Stimulated activated CD4-positive, alpha-beta T cell treated with anti-CD3 and anti-CD28 coated beads, Interleukin-2, amount 100 ng/mL, for 4 hours (primary cell): ENCODE results near the gene FADS6.
"Not testable (repeated sequence)": the region's sequence is repeated elsewhere in the genome, so short reads cannot be mapped to it uniquely, and the experiment has no call there.

ENCODE experiments used
- DNase-seq: peaks from one replicate; pipeline ENCODE4 v3.0.0-alpha.2; 2020; ENCODE audit warnings: low read depth

Gene FADS6

DNA sequence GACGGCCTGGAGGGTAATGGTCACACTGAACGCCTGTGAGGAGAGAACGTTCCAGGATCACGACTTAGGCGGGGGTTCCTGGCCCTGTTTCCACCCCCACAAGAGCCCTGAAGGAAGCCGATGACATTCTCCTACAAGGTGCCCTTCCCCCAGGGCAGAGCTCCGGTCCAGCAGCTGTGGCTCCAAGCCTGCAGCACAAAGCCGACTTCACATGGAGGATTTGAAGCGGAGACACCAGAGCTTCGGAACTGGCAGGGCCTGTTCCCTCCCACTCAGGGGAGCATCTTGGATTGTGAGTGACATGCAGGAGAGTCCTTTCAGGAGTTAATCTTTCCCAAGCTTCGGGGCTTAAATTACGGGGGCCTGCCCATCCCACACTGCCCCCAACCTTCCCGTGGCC lies 5.0 kb downstream of the FADS6 start:
- no peak for DNase-seq

DNA sequence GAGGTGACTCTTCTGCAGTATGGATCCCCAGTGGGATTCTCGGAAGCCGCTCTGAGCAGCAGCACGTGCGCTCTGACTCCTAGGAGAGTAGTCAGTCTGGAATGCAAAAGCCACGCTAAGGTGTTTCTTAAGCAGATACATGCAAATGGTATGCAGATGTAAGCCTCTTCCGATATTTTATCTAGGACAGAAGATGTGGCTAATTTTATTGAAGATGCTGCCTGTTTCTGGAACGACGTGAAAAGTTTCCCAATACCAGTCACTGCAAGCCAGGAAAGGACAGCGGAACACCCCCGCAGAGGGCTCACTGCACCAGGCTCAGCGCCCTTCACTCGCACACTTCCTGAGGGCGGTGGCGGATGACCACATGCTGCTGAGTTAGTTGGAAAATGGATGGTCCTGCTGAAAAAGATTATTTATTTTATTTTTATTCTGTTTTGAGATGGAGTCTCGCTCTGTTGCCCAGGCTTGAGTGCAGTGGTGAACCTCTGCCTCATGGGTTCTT lies 10.1 kb downstream of the FADS6 start:
- DNase-seq = no peak

DNA sequence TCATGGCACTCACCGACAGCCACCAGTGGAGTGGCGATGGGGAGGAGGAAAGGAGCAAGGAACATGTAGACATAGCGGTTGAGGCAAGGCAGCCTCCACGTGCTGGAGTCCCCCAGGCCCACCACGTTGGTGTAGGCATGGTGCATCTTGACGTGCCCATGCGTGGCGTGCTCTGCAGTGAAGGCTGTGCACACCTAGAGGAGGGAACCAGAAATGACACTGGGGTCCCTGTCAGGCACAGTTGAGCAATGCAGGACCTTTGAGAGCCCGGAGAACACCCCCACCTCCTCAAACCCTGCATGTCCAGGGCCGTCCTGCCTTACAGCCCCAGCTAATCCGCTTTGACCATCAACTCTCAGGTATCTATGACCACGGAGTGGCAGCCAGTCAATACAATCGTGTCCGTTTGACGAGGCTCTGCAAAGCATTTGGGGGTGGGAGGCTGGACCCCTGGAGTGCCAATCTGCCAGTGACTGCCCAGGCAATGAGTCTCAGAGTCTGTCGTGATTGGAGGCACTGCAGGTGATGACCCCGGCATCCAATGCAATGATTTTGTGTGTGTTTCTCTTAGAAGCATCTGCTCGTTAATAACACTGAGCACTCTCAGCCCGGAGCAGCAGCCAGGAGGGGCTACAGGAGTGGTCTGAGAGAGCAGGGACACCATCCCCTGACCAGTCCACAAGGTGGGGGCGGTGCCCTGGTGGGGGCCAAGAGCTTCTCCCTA lies 10.8 kb downstream of the FADS6 start:
- no peak for DNase-seq

DNA sequence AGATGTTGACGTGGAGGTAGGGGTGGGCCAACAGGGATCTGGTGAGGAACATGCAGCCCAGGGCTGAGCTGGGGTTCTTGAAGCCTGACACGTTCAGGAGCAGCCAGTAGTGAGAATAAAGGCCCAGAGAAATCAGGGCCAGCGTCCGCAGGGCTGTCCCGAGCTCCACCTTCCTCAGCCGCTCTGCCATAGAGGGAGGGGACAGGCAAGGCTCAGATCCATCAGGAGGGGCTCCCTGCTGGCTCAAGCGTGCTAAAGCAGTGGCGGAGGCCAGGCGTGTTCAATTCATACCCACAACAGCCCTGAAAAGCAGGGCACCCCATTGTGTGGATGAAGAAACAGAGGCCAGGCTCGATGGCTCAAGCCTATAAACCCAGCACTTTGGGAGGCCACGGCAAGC lies 12.4 kb downstream of the FADS6 start:
- DNase-seq = no peak

DNA sequence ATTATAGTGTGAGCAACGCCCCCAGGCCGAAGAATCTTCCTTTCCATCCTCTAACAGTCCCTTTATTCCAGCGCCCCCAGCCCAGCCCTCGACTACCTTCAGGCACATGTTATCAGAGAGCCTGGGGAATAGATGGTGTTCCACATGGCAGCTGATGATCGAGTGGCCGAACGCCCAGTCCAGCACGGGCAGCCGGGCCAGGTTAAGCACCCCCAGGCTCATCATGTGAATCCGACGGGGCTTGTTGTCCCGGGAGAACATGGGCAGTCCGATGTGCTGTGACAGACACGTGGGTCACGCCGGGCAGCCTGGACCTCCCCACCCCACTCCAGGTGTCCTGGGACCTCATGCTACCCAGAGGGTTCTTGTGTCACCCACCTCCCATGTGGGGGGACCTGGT lies 14.1 kb downstream of the FADS6 start:
- DNase-seq = no peak

DNA sequence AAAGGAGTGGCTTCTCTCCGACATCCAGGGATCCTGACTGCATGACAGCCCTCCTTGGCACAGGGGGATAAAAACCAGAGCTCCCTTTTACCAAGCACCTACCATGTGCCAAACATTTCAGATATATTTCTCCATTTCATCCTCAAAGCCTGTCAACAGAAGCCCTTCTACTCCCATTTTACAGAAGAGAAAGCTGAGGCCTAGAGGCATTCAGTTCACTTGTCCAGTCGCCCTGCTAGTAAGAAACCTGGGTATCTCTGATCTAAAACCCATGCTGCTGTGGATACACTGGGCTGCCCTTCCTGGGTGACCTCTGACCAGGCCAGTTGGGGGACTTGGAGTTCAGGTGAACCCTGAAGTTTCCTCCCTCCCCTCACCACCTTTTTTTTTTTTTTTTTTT lies 14.8 kb downstream of the FADS6 start:
- no peak for DNase-seq

DNA sequence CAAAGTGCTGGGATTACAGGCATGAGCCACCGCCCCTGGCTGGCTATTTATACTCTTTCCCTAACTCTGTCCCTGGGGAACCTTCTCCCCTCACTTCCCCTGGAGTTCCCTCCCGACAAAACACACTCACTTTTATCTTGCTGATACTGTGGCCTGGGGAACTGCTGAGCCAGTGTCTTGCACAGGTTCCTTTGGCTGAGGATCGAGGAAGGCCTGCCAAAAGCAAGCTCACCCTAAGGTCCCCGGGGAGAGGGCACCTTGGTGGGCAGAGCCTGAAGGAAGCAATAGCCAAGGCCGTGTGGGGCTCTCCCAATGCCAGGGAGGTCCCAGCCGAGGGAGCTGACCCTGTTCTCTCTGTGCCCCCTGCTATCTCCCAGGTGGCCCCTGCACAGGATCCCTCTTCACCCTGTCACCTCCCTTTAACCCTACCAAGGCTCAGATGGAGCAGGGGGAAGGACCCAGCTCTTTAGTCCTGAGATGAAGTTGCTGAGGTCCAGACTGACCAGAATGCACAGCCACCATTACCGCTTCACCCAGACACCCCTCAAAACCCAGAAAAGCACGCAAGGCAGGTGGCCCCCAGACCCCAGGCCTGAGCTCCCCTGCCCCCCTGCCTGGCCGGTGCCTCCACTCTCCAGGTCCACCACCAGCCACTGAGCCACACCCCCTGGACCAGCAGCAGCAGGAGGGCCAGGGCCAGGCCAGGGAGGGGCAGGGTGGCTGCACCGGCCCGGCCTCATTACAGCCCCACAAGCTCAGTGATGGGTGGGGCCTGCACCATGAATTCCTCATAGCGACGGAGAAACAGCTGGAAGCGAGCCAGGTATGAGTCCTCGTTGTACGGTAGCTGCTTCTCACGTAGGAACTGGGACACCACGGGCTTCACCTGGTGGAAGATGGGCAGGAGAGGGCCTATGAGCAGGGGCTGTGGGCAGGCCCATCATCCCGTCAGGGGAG lies 15.6 kb downstream of the FADS6 start:
- DNase-seq = no peak

DNA sequence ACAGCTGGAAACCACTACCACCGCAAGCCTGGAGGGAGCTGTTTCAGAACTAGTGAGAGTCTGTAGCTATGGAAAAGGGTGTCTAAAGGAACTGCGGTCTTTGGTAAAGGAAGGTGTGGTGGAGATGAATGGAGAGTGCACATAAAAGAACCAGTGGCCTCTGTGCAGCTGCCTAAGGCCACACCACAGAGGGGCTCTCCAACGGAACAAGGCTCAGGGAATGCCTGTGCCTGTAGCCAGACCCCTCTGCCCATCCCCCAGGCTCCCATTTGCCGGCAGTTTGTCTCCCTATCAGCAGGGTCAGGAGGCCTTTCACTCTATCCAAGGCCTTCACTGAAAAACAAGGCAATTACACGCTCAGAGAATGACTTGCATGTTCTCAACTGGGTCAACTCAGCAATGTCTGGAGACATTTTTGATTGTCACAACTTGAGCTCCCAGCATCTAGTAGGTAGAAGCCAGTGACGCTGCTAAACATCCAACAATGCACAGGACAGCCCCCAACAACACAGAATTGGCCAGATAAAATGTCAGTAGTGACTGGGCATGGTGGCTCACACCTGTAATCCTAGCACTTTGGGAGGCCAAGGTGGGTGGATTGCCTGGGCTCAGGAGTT lies 17.3 kb downstream of the FADS6 start:
- DNase-seq = no peak

DNA sequence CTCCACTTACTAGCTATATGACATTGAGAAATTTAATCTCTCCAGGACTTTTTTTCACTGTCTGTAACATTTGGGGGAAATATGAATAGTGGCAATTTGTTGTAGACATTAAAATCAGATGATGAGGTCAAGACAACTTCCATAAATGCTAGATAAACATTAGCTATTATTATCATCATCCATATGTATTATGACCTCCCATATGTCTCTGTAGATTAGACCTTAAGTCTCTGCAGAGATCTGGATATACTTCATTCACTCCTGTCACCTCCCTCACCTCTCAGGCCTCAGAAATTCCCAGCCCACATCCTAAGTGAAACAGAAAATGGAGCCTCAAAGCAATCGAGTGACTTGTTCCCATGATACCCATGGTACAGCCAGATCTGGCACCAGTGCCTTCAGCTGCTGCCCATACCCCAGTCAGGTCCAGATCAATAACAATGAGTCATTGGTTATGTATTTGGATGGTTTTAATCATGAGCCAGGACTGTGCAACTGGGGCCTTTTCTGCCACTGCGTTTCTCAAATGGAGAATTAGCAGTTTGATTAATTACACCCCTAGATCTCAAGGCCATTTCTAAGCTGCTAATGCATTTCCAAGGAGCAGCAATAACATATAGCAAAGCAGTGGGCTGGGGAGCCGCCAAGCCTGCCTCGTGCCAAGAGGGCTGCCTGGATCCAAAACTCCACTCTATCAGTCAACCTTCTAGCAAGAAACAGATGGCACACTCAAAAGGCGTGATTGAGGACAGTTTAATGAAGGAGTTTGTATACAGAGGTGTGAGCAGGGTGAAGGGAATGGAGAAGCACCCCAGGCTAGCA lies 18.1 kb downstream of the FADS6 start:
- DNase-seq = no peak

DNA sequence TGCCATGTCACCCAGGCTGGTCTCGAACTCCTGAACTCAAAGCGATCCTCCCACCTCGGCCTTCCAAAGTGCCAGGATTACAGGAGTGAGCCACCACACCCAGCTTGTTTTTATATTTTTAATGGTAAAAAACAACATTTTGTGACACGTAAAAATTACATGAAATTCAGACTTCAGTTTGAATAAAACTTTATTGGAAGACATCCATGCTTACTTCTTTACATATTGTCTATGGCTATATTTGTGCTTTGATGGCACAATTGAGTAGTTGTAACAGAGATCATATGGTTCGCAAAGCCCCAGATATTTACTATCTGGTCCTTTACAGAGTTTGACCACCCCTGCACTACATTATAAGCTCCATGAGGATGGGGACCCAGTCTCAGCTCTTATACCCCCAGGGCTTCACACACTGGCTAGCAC lies 18.8 kb downstream of the FADS6 start:
- DNase-seq = no peak

DNA sequence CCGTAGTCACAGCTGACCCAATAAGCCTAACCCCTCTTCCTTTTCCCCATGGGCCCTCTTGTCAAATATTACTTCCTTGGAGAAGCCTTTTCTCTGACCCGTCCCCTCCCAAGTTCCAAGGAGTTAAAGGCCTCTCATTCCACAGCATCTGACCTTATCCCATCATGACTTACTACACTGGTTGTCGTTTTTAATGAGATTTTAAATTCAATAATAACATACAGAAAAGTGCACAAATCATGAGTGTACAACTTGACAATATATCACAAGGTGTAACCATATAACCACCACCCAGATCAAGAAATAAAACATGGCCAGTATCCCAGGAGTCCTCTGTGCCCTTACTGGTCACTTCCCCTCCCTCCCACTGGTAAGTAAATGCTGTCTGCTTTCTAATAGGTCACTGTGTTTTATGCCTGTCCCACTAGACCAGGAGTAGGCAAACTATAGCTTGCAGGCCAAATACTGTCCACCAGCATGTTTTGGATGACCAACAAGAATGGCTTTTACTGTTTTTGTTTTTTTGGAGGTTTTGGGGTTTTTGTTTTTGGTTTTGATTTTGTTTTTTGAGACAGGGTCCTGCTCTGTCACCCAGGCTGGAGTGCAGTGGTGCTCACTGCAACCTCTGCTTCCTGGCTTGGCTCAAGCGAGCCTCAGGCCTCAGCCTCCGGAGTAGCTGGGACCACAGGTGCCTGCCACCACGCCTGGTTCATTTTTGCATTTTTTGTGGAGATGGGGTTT lies 19.4 kb downstream of the FADS6 start:
- DNase-seq = no peak

DNA sequence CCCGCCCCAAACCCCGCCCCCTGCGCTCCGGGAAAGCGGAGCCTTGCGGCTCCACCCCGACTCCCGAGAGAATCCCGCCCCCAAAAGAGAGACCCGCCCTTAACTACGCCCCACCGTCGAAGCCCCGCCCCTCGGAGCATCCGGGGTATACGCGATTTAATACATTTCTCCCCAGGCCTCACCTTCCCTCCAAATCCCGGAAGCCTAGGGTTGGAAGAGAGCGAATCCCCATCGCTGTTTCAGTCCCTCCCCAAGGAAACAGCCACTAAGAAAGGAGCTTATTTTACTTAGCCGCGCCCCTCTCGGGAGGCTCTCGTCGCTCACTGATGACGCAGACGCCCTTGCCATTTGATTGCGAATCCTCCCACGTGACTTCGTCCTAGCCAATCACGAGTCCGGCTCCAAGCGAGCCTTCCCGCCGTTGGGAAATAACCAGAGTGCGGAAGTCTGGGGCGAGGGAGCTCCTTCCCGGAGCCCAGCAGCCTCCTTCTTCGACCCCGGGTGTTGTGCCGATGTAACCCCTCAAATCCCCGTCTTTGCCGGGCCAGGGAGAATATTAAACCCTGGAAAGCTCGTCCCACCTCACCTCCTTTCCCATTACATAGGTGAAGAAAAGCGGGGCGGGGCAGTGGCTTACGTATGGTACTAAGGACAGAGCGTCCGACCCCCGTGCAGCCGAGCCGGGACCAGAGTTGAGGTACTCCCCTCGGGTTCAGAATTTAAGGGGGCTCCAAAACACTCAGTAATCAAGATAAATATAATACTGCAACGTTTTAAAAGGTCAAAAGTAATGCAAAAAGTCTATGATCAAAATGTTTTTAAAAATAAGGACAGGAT lies 20.2 kb downstream of the FADS6 start:
- peak; percentile 99 for DNase-seq

DNA sequence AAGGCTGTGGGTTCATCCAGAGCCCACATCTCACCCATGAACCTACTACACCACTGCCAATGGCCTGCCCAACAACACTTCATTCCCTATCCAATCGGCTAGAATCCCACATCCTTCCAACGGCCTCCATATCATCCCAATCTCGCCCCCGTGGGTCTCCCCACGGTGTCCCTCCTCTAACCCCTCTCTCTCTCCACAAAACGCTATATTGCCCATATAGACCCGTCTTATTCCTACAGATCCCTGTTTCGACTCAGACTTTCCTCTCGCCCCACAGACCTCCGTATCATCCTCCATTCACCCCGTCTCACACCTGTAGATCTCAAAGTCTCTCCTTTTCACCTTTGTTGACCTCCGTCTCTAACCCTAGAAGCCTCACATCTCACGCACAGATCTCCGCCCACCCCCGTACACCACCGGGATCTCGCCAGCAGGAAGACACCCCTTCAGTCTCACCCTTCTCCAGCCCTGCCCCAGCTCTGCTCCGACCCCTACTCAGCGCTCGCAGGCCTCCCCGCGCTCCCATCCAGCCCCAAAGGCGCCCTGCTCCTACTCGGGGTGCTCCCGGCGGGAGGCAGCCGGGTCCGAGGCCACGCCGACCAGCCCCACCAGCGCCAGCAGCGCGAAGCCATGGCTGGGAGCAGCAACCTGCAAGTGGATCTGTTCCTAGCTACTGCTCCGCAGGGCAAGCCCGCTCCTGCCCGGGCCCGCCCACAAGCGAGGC lies 21.0 kb downstream of the FADS6 start, which contains the start of gene FDXR:
TSS of gene FDXR (minus strand) at position 682 of the 724 bp plus-strand sequence. CDS start at position 632, 50 bp downstream.
- no peak for DNase-seq

DNA sequence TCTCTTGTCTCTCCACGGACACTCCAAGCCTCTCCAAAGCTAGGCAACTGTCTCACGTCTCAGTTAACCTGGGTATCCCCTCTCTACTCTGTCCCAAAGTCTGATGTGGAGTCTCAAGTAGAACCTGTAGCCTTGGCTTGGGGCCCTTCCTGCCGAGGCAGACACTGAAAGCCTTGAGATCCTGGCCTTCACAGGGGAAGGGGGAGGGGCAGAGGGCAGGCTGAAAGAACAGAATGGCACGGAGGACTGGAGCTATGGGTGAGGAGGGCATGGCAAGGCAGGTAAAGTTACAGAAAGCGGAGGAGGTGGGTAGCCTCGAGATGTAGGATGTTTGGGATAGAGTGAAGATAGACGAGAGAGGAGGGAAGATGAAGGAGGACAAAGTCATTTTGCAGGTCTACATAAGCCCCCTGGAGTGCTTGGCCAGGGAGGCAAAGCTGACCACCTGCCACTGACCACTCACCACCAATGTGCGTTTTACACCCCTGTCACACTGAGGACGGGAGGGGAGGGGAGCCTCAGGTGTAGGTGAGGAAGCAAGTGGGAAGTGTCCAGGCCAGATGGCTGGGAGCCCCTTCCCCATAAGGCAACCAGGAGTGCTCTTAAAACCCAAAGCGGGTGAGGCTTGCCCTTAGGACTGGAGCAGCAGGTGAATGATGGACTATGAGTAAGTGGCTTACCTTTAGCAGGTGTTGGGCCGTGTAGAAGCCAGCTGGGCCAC lies 21.9 kb downstream of the FADS6 start:
- no peak for DNase-seq

DNA sequence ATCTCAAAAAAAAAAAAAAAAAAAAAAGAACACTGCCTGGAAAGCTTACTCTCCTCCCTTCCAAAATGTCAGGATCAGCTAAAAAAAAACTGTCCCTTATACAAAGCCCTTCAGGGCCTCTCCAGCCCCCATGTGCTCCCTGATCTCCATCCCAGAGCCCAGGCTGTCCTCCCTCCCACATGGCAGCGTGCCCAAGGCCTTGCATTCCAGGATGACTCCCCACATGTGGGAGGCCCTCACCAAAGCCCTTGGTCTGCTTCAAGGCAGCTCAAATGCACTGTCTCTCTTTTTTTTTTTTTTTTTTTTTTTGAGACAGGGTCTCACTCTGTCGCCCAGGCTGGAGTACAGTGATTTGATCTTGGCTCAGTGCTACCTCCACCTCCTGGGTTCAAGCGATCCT lies 22.9 kb downstream of the FADS6 start:
- no peak for DNase-seq

DNA sequence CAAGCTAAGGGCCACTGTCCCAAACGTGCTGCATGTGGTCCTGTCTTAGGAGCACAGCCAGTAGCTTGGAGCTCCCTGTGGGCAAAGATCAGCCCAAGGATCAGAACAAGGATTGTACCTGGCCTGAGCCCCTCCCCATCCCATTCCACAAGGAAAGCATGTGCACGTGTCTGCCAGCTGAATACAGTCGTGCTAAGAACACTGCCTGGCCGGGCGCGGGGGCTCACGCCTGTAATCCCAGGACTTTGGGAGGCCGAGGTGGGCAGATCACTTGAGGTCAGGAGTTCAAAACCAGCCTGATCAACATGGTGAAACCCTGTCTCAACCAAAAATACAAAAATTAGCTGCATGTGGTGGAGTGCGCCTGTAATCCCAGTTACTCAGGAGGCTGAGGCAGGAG lies 23.4 kb downstream of the FADS6 start:
- DNase-seq = not testable (repeated sequence)

DNA sequence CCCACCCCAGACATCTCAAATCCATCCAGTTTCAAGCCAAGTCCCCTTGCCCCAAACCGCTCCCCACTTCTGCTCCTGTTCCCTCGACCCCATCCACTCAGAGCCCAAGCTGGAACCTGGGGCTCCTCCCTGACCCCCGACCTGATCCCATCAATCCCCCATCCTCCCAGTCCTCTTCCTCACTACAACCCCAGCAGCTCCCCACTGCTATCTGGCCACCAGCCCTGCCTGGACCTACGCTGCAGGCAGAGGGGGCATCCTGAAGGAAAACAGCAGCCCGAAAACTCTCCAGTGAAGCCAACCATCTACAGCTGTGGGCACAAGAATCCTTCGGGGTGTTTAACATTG lies 24.6 kb downstream of the FADS6 start:
- no peak for DNase-seq

DNA sequence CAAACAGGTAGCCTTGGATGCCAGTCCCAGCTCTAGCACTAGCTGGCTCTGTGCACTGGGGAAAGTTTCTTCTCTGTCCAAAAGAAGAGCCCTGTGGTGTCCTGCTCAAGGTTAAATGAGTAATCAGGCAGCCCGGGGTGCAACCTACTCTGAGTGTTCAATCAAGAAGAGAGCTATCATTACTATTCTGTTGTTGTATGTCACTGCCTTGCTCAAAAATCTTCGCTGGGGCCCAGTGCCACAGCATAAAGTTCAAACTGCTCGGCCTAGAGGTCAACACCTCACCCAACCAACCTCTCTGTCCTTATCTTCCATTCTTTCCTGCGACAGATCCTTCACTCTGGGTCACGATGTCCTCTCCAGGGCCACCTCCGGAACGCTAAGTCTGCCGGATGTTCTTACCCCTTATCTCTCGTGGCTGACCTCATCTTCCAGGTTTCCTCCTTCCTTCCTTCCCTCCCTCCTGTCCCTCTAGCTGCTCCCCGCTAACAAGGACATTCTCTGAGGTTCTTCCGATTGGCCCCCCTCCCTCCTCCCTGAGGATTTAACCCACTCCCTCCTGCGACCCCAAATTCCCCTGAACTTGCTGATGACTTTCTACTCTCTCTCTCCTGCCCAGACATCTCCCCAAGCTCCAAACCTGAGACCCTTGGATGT lies 25.1 kb downstream of the FADS6 start:
- no peak for DNase-seq
